Osteoblast (primary cell): ENCODE results near the gene PAFAH1B1. TPM values are rescaled to one million over a fixed set of nuclear protein-coding genes. Genes with fewer than 3 reads are reported as not detected.

ENCODE experiments used
- DNase-seq: peaks from one replicate; pipeline ENCODE4 v3.0.0; 2011; ENCODE audit warnings: low spot score, mixed read lengths; ENCODE audit not compliant: insufficient read length; ENCODE audit errors: missing footprints
- H2AFZ ChIP-seq: 2 replicates; pipeline ENCODE4 v1.6.0; 2011; ENCODE audit warnings: mild to moderate bottlenecking, low read length
- H3K27ac ChIP-seq: 2 replicates; pipeline ENCODE4 v1.5.1; 2011; ENCODE audit warnings: mild to moderate bottlenecking, low read depth, low read length, moderate library complexity
- H3K27me3 ChIP-seq: 2 replicates; pipeline ENCODE4 v1.6.0; 2012; ENCODE audit warnings: mild to moderate bottlenecking, control low read depth, inconsistent platforms, low read length, moderate library complexity; ENCODE audit not compliant: insufficient read depth
- H3K36me3 ChIP-seq: 2 replicates; pipeline ENCODE4 v1.5.1; 2011; ENCODE audit warnings: mild to moderate bottlenecking, low read length, control low read depth, moderate library complexity; ENCODE audit not compliant: insufficient read depth
- H3K4me1 ChIP-seq: 2 replicates; pipeline ENCODE4 v1.5.1; 2011; ENCODE audit warnings: mild to moderate bottlenecking, low read length, control low read depth, moderate library complexity; ENCODE audit not compliant: insufficient read depth
- H3K4me2 ChIP-seq: 2 replicates; pipeline ENCODE4 v1.6.0; 2011; ENCODE audit warnings: mild to moderate bottlenecking, low read length; ENCODE audit not compliant: insufficient read depth
- H3K4me3 ChIP-seq: fragments of 200-600 bp; sonication (generic); 3 replicates; pipeline ENCODE4 v1.5.1; 2012; ENCODE audit warnings: mild to moderate bottlenecking, low read length, inconsistent platforms; ENCODE audit not compliant: insufficient read depth
- H3K79me2 ChIP-seq: 2 replicates; pipeline ENCODE4 v1.6.0; 2012; ENCODE audit warnings: mild to moderate bottlenecking, low read length, control low read depth, inconsistent platforms; ENCODE audit not compliant: insufficient read depth
- H3K9me3 ChIP-seq: 2 replicates; pipeline ENCODE4 v1.5.1; 2011; ENCODE audit warnings: low read depth, low read length, control low read depth
- H4K20me1 ChIP-seq: 2 replicates; pipeline ENCODE4 v1.6.0; 2012; ENCODE audit warnings: mild to moderate bottlenecking, low read length, control low read depth; ENCODE audit not compliant: insufficient read depth
- CTCF ChIP-seq: IDR thresholded peaks from 2 replicates; pipeline ENCODE4 v1.5.1; 2011; ENCODE audit warnings: mild to moderate bottlenecking, low read depth, low read length, moderate library complexity; ENCODE audit errors: extremely low read depth
- total RNA-seq: library from RNA; depleted of rRNA; stranded (reverse); fragments of >200 nt; gene quantifications from 2 replicates; pipeline ENCODE4 v1.2.3, GENCODE V29; 2012

The PAFAH1B1 gene
- total RNA-seq, 1 donor: 128 TPM

GRCh38 chr17:2721603-2722002 lies 128.1 kb downstream of the PAFAH1B1 start:
- peak; percentile 86 for DNase-seq
- H3K4me2 ChIP-seq: no peak overlapping the region
- no peaks in the 10 kb centered on the region for H3K9me3 ChIP-seq
- H3K4me3 ChIP-seq: no peak overlapping the region
- no peaks in the 10 kb centered on the region for H3K4me1 ChIP-seq
- H3K27ac ChIP-seq: no peak overlapping the region
- H3K79me2 ChIP-seq: no peaks in the 10 kb centered on the region
- no peak overlapping the region for H2AFZ ChIP-seq
- TF ChIP-seq CTCF: no peak
- no peaks in the 10 kb centered on the region for H3K36me3 ChIP-seq
- H4K20me1 ChIP-seq: no peaks in the 10 kb centered on the region
- H3K27me3 ChIP-seq: peaks cover 28% of the 10 kb centered on the region

- H2AFZ ChIP-seq: no peak overlapping the region
- DNase-seq: peak; percentile 80
- H3K27me3 ChIP-seq: peaks cover 28% of the 10 kb centered on the region
- no peaks in the 10 kb centered on the region for H3K4me1 ChIP-seq
- no peak overlapping the region for H3K27ac ChIP-seq
- TF ChIP-seq CTCF: no peak
- no peaks in the 10 kb centered on the region for H4K20me1 ChIP-seq
- H3K4me2 ChIP-seq: no peak overlapping the region
- H3K36me3 ChIP-seq: no peaks in the 10 kb centered on the region
- H3K4me3 ChIP-seq: no peak overlapping the region
- no peaks in the 10 kb centered on the region for H3K9me3 ChIP-seq
- no peaks in the 10 kb centered on the region for H3K79me2 ChIP-seq
Measured at GRCh38 chr17:2722611-2723010, 129.2 kb downstream of the PAFAH1B1 start.

GRCh38 chr17:2723505-2723996 lies 130.1 kb downstream of the PAFAH1B1 start:
- no peak for TF ChIP-seq CTCF
- Histone ChIP-seq H3K4me3 (no peak overlapping the region), H3K27me3 (peaks cover 28% of the 10 kb centered on the region), H3K4me2 (no peak overlapping the region), H3K36me3 (no peaks in the 10 kb centered on the region), H3K4me1 (no peaks in the 10 kb centered on the region), H3K9me3 (no peaks in the 10 kb centered on the region), H2AFZ (no peak overlapping the region), H3K27ac (no peak overlapping the region), H3K79me2 (no peaks in the 10 kb centered on the region), H4K20me1 (no peaks in the 10 kb centered on the region)
- DNase-seq: peak; percentile 93

GRCh38 chr17:2723997-2724783 lies 130.7 kb downstream of the PAFAH1B1 start:
- peaks cover 28% of the 10 kb centered on the region for H3K27me3 ChIP-seq
- no peaks in the 10 kb centered on the region for H3K36me3 ChIP-seq
- H4K20me1 ChIP-seq: no peaks in the 10 kb centered on the region
- H3K9me3 ChIP-seq: no peaks in the 10 kb centered on the region
- no peak overlapping the region for H3K4me2 ChIP-seq
- no peaks in the 10 kb centered on the region for H3K4me1 ChIP-seq
- H3K27ac ChIP-seq: no peak overlapping the region
- H3K4me3 ChIP-seq: no peak overlapping the region
- TF ChIP-seq CTCF: no peak
- H3K79me2 ChIP-seq: no peaks in the 10 kb centered on the region
- no peak overlapping the region for H2AFZ ChIP-seq
- DNase-seq: peak; percentile 79
